Measurements from ENCODE around the gene GPR162. TPM values are rescaled to one million over a fixed set of nuclear protein-coding genes. Genes with fewer than 3 reads are reported as not detected.

The GPR162 gene
- not detected in 2 replicates for total RNA-seq

GRCh38 chr12:6821591-6822425 is at the start of gene GPR162:
TSS of gene GPR162 (plus strand) at chr12:6821821. CDS start at chr12:6823899, 2,078 bp downstream.
- H3K27me3 ChIP-seq (ENCODE audit: control insufficient read depth, insufficient read depth, low read length): peaks cover 23% of the 10 kb centered on the region
- TF ChIP-seq, protein P1, sequence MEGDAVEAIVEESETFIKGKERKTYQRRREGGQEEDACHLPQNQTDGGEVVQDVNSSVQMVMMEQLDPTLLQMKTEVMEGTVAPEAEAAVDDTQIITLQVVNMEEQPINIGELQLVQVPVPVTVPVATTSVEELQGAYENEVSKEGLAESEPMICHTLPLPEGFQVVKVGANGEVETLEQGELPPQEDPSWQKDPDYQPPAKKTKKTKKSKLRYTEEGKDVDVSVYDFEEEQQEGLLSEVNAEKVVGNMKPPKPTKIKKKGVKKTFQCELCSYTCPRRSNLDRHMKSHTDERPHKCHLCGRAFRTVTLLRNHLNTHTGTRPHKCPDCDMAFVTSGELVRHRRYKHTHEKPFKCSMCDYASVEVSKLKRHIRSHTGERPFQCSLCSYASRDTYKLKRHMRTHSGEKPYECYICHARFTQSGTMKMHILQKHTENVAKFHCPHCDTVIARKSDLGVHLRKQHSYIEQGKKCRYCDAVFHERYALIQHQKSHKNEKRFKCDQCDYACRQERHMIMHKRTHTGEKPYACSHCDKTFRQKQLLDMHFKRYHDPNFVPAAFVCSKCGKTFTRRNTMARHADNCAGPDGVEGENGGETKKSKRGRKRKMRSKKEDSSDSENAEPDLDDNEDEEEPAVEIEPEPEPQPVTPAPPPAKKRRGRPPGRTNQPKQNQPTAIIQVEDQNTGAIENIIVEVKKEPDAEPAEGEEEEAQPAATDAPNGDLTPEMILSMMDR (IDR thresholded peaks at IDR 0.05; ENCODE audit: insufficient read depth, low read length, severe bottlenecking): no peak
- DNase-seq (ENCODE audit: low read depth) (no peak), FAIRE-seq (no peak)
- peak within 1 kb of the TSS; percentile 14 for H3K4me3 ChIP-seq (ENCODE audit: low read depth, low read length)
- H3K36me3 ChIP-seq (ENCODE audit: control insufficient read depth, insufficient read depth, low read length): no peaks in the 10 kb centered on the region

DNA sequence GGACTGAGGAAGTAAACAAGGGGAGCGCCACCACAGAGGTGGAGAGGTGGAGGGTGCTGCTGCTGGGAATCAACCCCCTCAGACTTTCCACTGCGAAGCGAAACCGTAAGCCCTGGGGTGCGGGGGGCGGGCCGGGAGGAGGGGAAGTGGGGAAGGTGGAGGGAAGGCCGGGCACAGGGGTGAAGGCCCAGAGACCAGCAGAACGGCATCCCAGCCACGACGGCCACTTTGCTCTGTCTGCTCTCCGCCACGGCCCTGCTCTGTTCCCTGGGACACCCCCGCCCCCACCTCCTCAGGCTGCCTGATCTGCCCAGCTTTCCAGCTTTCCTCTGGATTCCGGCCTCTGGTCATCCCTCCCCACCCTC is 49.3 kb upstream of the GPR162 start, which contains the start of gene LAG3:
Gene LAG3 (plus strand): TSS at position 190 of the 365 bp plus-strand sequence. CDS start 333 bp downstream, outside the sequence.
- DNase-seq (ENCODE audit: low read depth) (no peak), FAIRE-seq (no peak)
- Histone ChIP-seq H3K4me3 (ENCODE audit: low read depth, low read length) (no peak within 1 kb of the TSS), H3K27me3 (ENCODE audit: control insufficient read depth, insufficient read depth, low read length) (no peaks in the 10 kb centered on the region), H3K36me3 (ENCODE audit: control insufficient read depth, insufficient read depth, low read length) (peaks cover 7% of the 10 kb centered on the region)
- TF ChIP-seq, protein P1 (IDR thresholded peaks at IDR 0.05; ENCODE audit: insufficient read depth, low read length, severe bottlenecking): no peak

DNA sequence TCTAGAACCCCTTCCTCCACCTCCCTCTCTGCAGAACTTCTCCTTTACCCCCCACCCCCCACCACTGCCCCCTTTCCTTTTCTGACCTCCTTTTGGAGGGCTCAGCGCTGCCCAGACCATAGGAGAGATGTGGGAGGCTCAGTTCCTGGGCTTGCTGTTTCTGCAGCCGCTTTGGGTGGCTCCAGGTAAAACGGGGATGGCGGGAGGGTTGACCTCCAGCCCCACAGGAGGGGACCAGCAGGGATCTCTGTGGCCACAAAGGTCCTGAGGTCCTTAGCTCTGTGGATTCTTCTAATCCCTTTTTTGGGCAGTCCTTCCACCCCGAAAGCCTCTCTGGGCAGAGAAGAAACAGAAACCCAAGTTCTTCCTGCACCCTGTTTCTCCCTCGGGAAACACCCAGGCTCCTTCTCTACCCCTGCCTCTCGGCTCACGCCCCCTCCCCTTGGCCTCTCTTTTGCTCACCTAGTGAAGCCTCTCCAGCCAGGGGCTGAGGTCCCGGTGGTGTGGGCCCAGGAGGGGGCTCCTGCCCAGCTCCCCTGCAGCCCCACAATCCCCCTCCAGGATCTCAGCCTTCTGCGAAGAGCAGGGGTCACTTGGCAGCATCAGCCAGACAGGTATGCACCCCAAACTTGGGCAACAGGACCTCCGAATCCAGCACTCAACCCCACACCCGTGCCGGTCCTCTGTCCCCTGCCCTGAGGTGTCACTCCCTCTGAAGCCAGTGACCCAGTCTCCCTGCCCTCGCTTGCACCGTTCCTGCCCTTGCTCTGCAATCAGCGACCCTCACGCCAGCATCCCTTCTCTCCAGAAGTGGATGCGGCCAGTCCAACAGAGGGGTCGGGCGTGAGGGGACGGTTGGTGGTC is 48.7 kb upstream of the GPR162 start:
- DNase-seq (ENCODE audit: low read depth): no peak
- Histone ChIP-seq H3K4me3 (ENCODE audit: low read depth, low read length) (no peak overlapping the region), H3K27me3 (ENCODE audit: control insufficient read depth, insufficient read depth, low read length) (no peaks in the 10 kb centered on the region), H3K36me3 (ENCODE audit: control insufficient read depth, insufficient read depth, low read length) (peaks cover 7% of the 10 kb centered on the region)
- TF ChIP-seq, protein P1 (IDR thresholded peaks at IDR 0.05; ENCODE audit: insufficient read depth, low read length, severe bottlenecking): no peak
- no peak for FAIRE-seq

DNA sequence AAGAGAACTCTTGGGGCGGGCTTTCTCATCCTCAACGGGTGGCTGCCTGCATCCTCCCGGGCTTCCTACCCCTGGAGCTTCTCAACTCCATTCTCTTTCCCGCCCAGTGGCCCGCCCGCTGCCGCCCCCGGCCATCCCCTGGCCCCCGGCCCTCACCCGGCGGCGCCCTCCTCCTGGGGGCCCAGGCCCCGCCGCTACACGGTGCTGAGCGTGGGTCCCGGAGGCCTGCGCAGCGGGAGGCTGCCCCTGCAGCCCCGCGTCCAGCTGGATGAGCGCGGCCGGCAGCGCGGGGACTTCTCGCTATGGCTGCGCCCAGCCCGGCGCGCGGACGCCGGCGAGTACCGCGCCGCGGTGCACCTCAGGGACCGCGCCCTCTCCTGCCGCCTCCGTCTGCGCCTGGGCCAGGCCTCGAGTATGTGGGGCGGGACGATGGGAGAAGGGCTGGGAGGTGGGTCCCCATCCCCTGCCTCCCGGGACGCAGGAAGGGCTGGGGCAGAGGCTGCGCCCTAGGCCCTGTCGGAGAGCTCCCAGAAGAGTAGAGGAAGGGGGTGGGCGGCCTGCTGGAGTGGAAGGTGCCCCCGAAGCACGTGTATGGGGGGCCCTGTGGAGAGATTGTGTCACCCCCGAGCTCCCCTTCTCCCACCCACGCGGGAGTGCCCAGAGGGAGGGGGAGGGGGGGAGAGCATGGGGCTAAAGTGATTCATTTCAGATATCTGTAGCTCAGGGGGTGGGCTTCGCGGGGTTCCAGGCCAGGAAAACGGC is 47.9 kb upstream of the GPR162 start:
- Histone ChIP-seq H3K27me3 (ENCODE audit: control insufficient read depth, insufficient read depth, low read length) (no peaks in the 10 kb centered on the region), H3K4me3 (ENCODE audit: low read depth, low read length) (no peak overlapping the region), H3K36me3 (ENCODE audit: control insufficient read depth, insufficient read depth, low read length) (peaks cover 7% of the 10 kb centered on the region)
- DNase-seq (ENCODE audit: low read depth): no peak
- TF ChIP-seq, protein P1 (IDR thresholded peaks at IDR 0.05; ENCODE audit: insufficient read depth, low read length, severe bottlenecking): no peak
- no peak for FAIRE-seq

DNA sequence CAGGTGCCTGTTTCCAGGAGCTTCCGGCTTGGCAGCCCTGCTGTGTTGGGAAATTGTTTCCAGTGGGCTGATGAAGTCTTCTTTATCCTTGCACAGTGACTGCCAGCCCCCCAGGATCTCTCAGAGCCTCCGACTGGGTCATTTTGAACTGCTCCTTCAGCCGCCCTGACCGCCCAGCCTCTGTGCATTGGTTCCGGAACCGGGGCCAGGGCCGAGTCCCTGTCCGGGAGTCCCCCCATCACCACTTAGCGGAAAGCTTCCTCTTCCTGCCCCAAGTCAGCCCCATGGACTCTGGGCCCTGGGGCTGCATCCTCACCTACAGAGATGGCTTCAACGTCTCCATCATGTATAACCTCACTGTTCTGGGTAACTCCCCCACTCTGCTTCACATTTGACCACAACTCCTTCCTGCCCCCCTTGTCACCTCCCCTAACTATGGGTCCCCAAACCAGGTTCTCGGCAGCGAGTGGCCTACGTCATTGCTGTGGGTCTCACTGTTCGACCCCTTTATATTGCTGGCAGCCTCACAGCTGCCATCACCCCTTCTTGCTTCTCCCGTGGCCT is 47.0 kb upstream of the GPR162 start:
- TF ChIP-seq, protein P1 (IDR thresholded peaks at IDR 0.05; ENCODE audit: insufficient read depth, low read length, severe bottlenecking): no peak
- H3K27me3 ChIP-seq (ENCODE audit: control insufficient read depth, insufficient read depth, low read length): no peaks in the 10 kb centered on the region
- no peak overlapping the region for H3K4me3 ChIP-seq (ENCODE audit: low read depth, low read length)
- no peak for DNase-seq (ENCODE audit: low read depth)
- FAIRE-seq: no peak
- H3K36me3 ChIP-seq (ENCODE audit: control insufficient read depth, insufficient read depth, low read length): peaks cover 6% of the 10 kb centered on the region
